ENCODE data around the gene WDR93.

- TF ChIP-seq CTCF (conservative IDR thresholded peaks at IDR 0.05; ENCODE audit: low read depth, low read length): no peak
- TF ChIP-seq RAD21 (IDR thresholded peaks at IDR 0.05; ENCODE audit: low read length): no peak
- no peak for TF ChIP-seq FOS (IDR thresholded peaks at IDR 0.05; ENCODE audit: low read depth, low read length)
- TF ChIP-seq MAFK (IDR thresholded peaks at IDR 0.05; ENCODE audit: low read depth, low read length): no peak
- no peak for TF ChIP-seq BHLHE40 (IDR thresholded peaks at IDR 0.05; ENCODE audit: low read depth, low read length)
- no peak for TF ChIP-seq POLR2A (IDR thresholded peaks at IDR 0.05; ENCODE audit: low read depth, low read length)
- no peak for TF ChIP-seq MAZ (IDR thresholded peaks at IDR 0.05; ENCODE audit: borderline replicate concordance, low read depth, low read length)
- TF ChIP-seq, protein P1, sequence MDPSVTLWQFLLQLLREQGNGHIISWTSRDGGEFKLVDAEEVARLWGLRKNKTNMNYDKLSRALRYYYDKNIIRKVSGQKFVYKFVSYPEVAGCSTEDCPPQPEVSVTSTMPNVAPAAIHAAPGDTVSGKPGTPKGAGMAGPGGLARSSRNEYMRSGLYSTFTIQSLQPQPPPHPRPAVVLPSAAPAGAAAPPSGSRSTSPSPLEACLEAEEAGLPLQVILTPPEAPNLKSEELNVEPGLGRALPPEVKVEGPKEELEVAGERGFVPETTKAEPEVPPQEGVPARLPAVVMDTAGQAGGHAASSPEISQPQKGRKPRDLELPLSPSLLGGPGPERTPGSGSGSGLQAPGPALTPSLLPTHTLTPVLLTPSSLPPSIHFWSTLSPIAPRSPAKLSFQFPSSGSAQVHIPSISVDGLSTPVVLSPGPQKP (IDR thresholded peaks at IDR 0.05; ENCODE audit: borderline replicate concordance, low read depth, low read length): no peak
- no peak for TF ChIP-seq CEBPB (IDR thresholded peaks at IDR 0.05; ENCODE audit: low read depth, low read length)
These were observed 55.8 kb downstream of the WDR93 start for GRCh38 chr15:89746386-89746780.

All from IMR-90 (cell line).